RKO (cell line): Measurements from ENCODE around the gene SLC2A4.

ENCODE experiments used
- DNase-seq: peaks from one replicate; pipeline ENCODE4 v3.0.0-alpha.2; 2016; ENCODE audit warnings: low spot score

SLC2A4 gene

GRCh38 chr17:7306911-7307685, 25.6 kb downstream of the SLC2A4 start, which contains the start of gene EIF5A:
Gene EIF5A (plus strand): TSS chr17:7307628. CDS start chr17:7309636, 2,008 bp downstream.
- peak; percentile 100 for DNase-seq

- DNase-seq: peak; percentile 37
Measured at GRCh38 chr17:7307686-7308624, 26.4 kb downstream of the SLC2A4 start.

GRCh38 chr17:7308625-7309433, 27.3 kb downstream of the SLC2A4 start:
- DNase-seq: peak; percentile 82

- no peak for DNase-seq
Measured at GRCh38 chr17:7309628-7310027, 28.1 kb downstream of the SLC2A4 start.

- no peak for DNase-seq
Measured at GRCh38 chr17:7311110-7311705, 29.7 kb downstream of the SLC2A4 start.

- no peak for DNase-seq
Measured at GRCh38 chr17:7312432-7313087, 31.0 kb downstream of the SLC2A4 start.

GRCh38 chr17:7313088-7313889, 31.8 kb downstream of the SLC2A4 start:
- peak; percentile 75 for DNase-seq

GRCh38 chr17:7313890-7314718, 32.6 kb downstream of the SLC2A4 start:
- peak; percentile 73 for DNase-seq

GRCh38 chr17:7314719-7315569, 33.4 kb downstream of the SLC2A4 start, which contains the start of gene GPS2:
Gene GPS2 (minus strand): TSS chr17:7315360. CDS start chr17:7315052, 308 bp downstream.
- DNase-seq: peak; percentile 86

- peak; percentile 52 for DNase-seq
Measured at GRCh38 chr17:7315570-7316235, 34.2 kb downstream of the SLC2A4 start.

- DNase-seq: no peak
Measured at GRCh38 chr17:7317161-7317803, 35.8 kb downstream of the SLC2A4 start.

GRCh38 chr17:7318121-7318860, 36.8 kb downstream of the SLC2A4 start:
- no peak for DNase-seq

GRCh38 chr17:7321466-7321865, 39.9 kb downstream of the SLC2A4 start:
- DNase-seq: no peak

GRCh38 chr17:7322520-7323194, 41.1 kb downstream of the SLC2A4 start:
- DNase-seq: no peak

GRCh38 chr17:7323731-7324437, 42.4 kb downstream of the SLC2A4 start:
- peak; percentile 50 for DNase-seq
